Right lobe of liver (tissue), 4 donors: ENCODE measurements around the gene TMEM167B.

Experiments
- CTCF ChIP-seq, 4 donors: fragments of 200-600 bp in 3 of 4; fragments of 450-650 bp in 1 of 4; IDR thresholded peaks; one replicate each; pipeline versions ENCODE4 v1.5.1 to v1.8.0; 2016 to 2022; ENCODE audit warnings: antibody characterized with exemption in 4 of 4, mild to moderate bottlenecking in 2 of 4
- POLR2A ChIP-seq: fragments of 450-650 bp; IDR thresholded peaks from one replicate; pipeline ENCODE4 v1.6.1; 2017; ENCODE audit warnings: antibody characterized with exemption, mild to moderate bottlenecking
- donor health status: DM: no; HTN: no; CAD: no.
- donor health status: DM: no; HTN: no; CAD: no.
- donor health status: DM: no; HTN: yes; CAD: no.

- peak; percentile 79 to 93 (median 88) for TF ChIP-seq CTCF (IDR thresholded peaks at IDR 0.05)
- TF ChIP-seq POLR2A, result peak; percentile 98
These were observed 9.6 kb downstream of the TMEM167B start for GRCh38 chr1:109099938-109100773.
